ENCODE measurements around the gene ECT2L.

GRCh38 chr6:138814179-138814834 is 18.4 kb downstream of the ECT2L start:
- TF ChIP-seq CTCF (conservative IDR thresholded peaks at IDR 0.05; ENCODE audit: low read depth in 2 of 2) = no peak
- no peak for TF ChIP-seq EZH2phosphoT487 (IDR thresholded peaks at IDR 0.05; ENCODE audit: unreplicated experiment)
- no peak for TF ChIP-seq POLR2AphosphoS5 (IDR thresholded peaks at IDR 0.05; ENCODE audit: low read depth)
- no peak for TF ChIP-seq EZH2 (IDR thresholded peaks at IDR 0.05; ENCODE audit: low read depth, unreplicated experiment)
- no peak for TF ChIP-seq ETS1 (IDR thresholded peaks at IDR 0.05)
- TF ChIP-seq REST (IDR thresholded peaks at IDR 0.05; ENCODE audit: unreplicated experiment) = no peak
- no peak for TF ChIP-seq CREB1 (CRISPR knock-in tag; IDR thresholded peaks at IDR 0.05; ENCODE audit: low read depth)
